MCF 10A (cell line): ENCODE data around the gene SIM2. TPM values are rescaled to one million over a fixed set of nuclear protein-coding genes. Genes with fewer than 3 reads are reported as not detected.

Source experiments
- BruUV-seq: library from RNA; stranded (reverse); fragments of 400-500 nt; replicated peaks from 2 replicates; lab custom pipeline; 2021; lab: Mats Ljungman, UMichigan
- CTCF ChIA-PET: fragments of 300-600 bp; sonication (Branson Sonifier 250); formaldehyde crosslinking; extraction: SDS; loops from one replicate; lab custom pipeline; 2021; ENCODE audit warnings: antibody characterized with exemption, inconsistent platforms; lab: Yijun Ruan, JAX
- POLR2A ChIA-PET: fragments of 300-600, 350-650 bp; sonication (Branson Sonifier 250); formaldehyde crosslinking; extraction: SDS; loops from one replicate; lab custom pipeline; 2020; ENCODE audit warnings: antibody characterized with exemption, inconsistent platforms; lab: Yijun Ruan, JAX
- DNase-seq: peaks from one replicate; pipeline ENCODE4 v3.0.0-alpha.2; 2018; ENCODE audit not compliant: unreplicated experiment
- H3K27ac Mint-ChIP-seq: one replicate; pipeline ENCODE4 v1.8.0; 2022; ENCODE audit warnings: mild to moderate bottlenecking, low read depth, mixed read lengths; ENCODE audit not compliant: unreplicated experiment
- H3K27me3 Mint-ChIP-seq: one replicate; pipeline ENCODE4 v1.8.0; 2022; ENCODE audit warnings: mixed read lengths; ENCODE audit not compliant: insufficient read depth, unreplicated experiment
- H3K36me3 Mint-ChIP-seq: one replicate; pipeline ENCODE4 v1.8.0; 2022; ENCODE audit warnings: mild to moderate bottlenecking, moderate library complexity, mixed read lengths; ENCODE audit not compliant: insufficient read depth, unreplicated experiment
- H3K4me1 Mint-ChIP-seq: one replicate; pipeline ENCODE4 v1.8.0; 2022; ENCODE audit warnings: mixed read lengths; ENCODE audit not compliant: insufficient read depth, unreplicated experiment
- H3K4me3 Mint-ChIP-seq: one replicate; pipeline ENCODE4 v1.8.0; 2022; ENCODE audit warnings: mild to moderate bottlenecking, moderate library complexity, mixed read lengths; ENCODE audit not compliant: unreplicated experiment
- H3K9me3 Mint-ChIP-seq: one replicate; pipeline ENCODE4 v1.8.0; 2022; ENCODE audit warnings: mixed read lengths; ENCODE audit not compliant: unreplicated experiment
- intact Hi-C: fragments of 100-400 bp; cut with micrococcal nuclease; formaldehyde crosslinking; loops from 2 replicates; pipeline ENCODE4 v1.14.1; 2022
- total RNA-seq: library from RNA; stranded (reverse); gene quantifications from 2 replicates; pipeline ENCODE4 v1.2.3, GENCODE V29; 2022
- TF ChIP-seq, protein P1 (sequence below): fragments of 200-600 bp; IDR thresholded peaks from one replicate; pipeline ENCODE4 v1.8.0; 2022; ENCODE audit warnings: antibody characterized with exemption, mild to moderate bottlenecking; ENCODE audit not compliant: unreplicated experiment

SIM2 gene
- total RNA-seq, 1 experiment from 2014 or later: 14.4 TPM

- no peak for DNase-seq
- Mint-ChIP-seq H3K9me3 (no peaks in the 10 kb centered on the region), H3K36me3 (peaks cover 21% of the 10 kb centered on the region), H3K27ac (no peak overlapping the region), H3K4me1 (no peaks in the 10 kb centered on the region), H3K4me3 (no peak overlapping the region), H3K27me3 (no peaks in the 10 kb centered on the region)
- TF ChIP-seq, protein P1, sequence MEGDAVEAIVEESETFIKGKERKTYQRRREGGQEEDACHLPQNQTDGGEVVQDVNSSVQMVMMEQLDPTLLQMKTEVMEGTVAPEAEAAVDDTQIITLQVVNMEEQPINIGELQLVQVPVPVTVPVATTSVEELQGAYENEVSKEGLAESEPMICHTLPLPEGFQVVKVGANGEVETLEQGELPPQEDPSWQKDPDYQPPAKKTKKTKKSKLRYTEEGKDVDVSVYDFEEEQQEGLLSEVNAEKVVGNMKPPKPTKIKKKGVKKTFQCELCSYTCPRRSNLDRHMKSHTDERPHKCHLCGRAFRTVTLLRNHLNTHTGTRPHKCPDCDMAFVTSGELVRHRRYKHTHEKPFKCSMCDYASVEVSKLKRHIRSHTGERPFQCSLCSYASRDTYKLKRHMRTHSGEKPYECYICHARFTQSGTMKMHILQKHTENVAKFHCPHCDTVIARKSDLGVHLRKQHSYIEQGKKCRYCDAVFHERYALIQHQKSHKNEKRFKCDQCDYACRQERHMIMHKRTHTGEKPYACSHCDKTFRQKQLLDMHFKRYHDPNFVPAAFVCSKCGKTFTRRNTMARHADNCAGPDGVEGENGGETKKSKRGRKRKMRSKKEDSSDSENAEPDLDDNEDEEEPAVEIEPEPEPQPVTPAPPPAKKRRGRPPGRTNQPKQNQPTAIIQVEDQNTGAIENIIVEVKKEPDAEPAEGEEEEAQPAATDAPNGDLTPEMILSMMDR: no peak
- CTCF ChIA-PET: interaction anchor here (1.4 kb wide), 1 partner anchor 155 kb away, joined by 7 read pairs; no protein-coding TSS in a partner anchor
- BruUV-seq: no TSS peak
- POLR2A ChIA-PET: interaction anchor here (0.6 kb wide), 1 partner anchor 132 kb away, joined by 3 read pairs; no protein-coding TSS in a partner anchor
- intact Hi-C loops: no loop called here
Measured at GRCh38 chr21:36762642-36763041, 63.7 kb downstream of the SIM2 start.

DNA sequence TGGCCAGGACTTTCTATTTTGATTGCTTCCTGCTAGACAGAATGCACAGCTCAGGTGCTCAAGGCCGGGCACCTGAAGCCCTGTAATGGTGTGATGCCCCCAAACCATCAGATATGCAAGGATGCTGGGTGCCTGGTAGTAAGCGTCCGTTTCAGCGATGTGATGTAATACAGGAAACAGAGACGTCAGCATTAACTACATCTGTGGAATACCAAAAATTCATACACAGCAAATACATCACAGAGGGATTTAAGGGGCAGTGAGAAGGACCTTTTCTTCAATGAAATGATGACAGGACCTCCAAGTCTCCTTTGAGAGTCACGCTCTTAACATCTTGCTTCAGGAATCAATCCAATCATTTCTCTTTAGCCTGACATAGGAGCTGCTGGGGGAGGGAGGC lies 64.4 kb downstream of the SIM2 start:
- CTCF ChIA-PET: no interaction called here
- BruUV-seq: no TSS peak

GRCh38 chr21:36765229-36765628 lies 66.3 kb downstream of the SIM2 start:
- no TSS peak for BruUV-seq
- Mint-ChIP-seq H3K27ac (no peak overlapping the region), H3K9me3 (no peaks in the 10 kb centered on the region), H3K27me3 (no peaks in the 10 kb centered on the region), H3K4me1 (no peaks in the 10 kb centered on the region), H3K4me3 (no peak overlapping the region), H3K36me3 (peaks cover 15% of the 10 kb centered on the region)
- CTCF ChIA-PET: interaction anchor here (0.7 kb wide), 1 partner anchor 134 kb away, joined by 3 read pairs; no protein-coding TSS in a partner anchor
- DNase-seq: no peak
- POLR2A ChIA-PET: interaction anchor here (0.9 kb wide), 1 partner anchor 23 kb away, joined by 4 read pairs; no protein-coding TSS in a partner anchor
- TF ChIP-seq, protein P1: no peak
- intact Hi-C loops: no loop called here

More for the DNA sequence above, 64.4 kb downstream of the SIM2 start:
- Mint-ChIP-seq H3K9me3 (no peaks in the 10 kb centered on the region), H3K36me3 (peaks cover 21% of the 10 kb centered on the region), H3K4me3 (no peak overlapping the region), H3K27me3 (no peaks in the 10 kb centered on the region), H3K4me1 (no peaks in the 10 kb centered on the region), H3K27ac (no peak overlapping the region)
- POLR2A ChIA-PET: no interaction called here
- DNase-seq: no peak
- intact Hi-C loops: no loop called here
- TF ChIP-seq, protein P1: no peak

DNA sequence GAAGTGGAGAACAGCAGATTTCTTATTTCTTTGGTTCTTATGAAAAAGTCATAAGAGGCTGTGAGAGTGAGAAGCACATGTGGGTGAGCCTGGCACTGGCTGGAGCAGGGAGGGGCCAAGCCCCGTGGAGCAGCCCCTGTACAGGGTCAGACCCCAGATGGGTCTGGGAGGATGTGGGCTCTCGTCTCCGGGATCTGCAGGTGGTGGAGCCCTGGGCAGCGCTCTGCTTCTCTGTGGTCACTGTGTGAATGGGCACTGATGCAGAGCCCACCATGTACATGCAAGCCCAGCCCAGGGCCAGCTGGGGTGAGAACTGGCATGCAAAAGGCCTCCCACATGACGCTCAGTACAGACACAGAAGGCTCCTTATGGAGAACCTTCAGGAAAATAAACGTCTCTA lies 67.6 kb downstream of the SIM2 start:
- peak overlapping the region; percentile 42 for H3K27ac Mint-ChIP-seq
- no TSS peak for BruUV-seq
- ChIA-PET CTCF (interaction anchor here (0.7 kb wide), 1 partner anchor 137 kb away, joined by 3 read pairs; no protein-coding TSS in a partner anchor), POLR2A (no interaction called here)
- H3K36me3 Mint-ChIP-seq: peaks cover 15% of the 10 kb centered on the region
- H3K4me1 Mint-ChIP-seq: no peaks in the 10 kb centered on the region
- intact Hi-C loops: no loop called here
- DNase-seq: no peak
- no peaks in the 10 kb centered on the region for H3K27me3 Mint-ChIP-seq
- no peak overlapping the region for H3K4me3 Mint-ChIP-seq
- TF ChIP-seq, protein P1: no peak
- H3K9me3 Mint-ChIP-seq: no peaks in the 10 kb centered on the region
